Measurements from ENCODE around the gene CXCL14. TPM values are rescaled to one million over a fixed set of nuclear protein-coding genes. Genes with fewer than 3 reads are reported as not detected.

CXCL14 gene
- total RNA-seq, 2 donors from 2014 or later: 17.9 to 49.4 TPM

DNA sequence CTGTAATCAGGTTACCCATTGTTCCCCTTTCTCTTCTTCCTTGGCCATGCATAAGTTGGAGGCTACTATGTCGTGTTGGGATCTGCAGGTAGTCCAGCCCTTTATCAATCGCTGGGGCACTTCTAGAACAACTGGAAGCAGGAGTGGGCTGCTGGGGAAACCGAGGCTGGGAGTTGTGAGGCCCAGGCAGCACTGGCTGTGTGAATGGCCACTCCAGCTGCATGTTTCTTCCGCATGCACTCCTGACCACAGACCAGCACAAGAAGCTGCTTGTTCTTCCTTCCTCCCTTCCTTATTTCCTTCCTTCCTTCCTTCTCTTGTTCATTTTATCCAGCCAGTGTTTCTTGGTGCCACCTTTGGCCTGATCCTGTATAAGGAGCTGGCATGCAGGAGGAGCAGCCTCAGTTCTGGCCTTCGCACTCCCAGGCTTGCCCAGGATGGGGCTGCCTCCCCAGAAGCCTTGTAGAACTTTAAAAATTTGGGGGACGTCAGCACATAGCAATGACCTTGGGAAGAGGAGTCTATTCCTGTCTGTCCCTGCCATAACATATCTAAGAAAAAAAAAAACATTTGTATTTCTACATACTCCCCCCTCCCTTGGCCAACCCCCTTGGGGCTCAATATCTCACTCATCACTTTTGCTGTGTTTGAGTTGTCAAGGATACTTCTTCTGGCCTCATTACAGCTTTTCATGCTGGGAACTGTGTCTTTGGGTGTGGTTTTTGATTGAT lies 20.8 kb upstream of the CXCL14 start:
- 53 to 59% methylated on average over 6 of the region's 6 CpGs for WGBS, 2 donors
- Histone ChIP-seq H3K9me3 (no peaks in the 10 kb centered on the region), H3K4me3 (no peak overlapping the region), H3K27me3 (no peaks in the 10 kb centered on the region), H3K36me3 (replicated peaks in 1 of 2; ENCODE audit: insufficient read depth in 1 of 2, low read depth in 2 of 2) (no peaks in the 10 kb centered on the region), H3K4me1 (no peaks in the 10 kb centered on the region), H3K27ac (no peak overlapping the region)
- TF ChIP-seq, protein P1, sequence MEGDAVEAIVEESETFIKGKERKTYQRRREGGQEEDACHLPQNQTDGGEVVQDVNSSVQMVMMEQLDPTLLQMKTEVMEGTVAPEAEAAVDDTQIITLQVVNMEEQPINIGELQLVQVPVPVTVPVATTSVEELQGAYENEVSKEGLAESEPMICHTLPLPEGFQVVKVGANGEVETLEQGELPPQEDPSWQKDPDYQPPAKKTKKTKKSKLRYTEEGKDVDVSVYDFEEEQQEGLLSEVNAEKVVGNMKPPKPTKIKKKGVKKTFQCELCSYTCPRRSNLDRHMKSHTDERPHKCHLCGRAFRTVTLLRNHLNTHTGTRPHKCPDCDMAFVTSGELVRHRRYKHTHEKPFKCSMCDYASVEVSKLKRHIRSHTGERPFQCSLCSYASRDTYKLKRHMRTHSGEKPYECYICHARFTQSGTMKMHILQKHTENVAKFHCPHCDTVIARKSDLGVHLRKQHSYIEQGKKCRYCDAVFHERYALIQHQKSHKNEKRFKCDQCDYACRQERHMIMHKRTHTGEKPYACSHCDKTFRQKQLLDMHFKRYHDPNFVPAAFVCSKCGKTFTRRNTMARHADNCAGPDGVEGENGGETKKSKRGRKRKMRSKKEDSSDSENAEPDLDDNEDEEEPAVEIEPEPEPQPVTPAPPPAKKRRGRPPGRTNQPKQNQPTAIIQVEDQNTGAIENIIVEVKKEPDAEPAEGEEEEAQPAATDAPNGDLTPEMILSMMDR (IDR thresholded peaks at IDR 0.05): no peak
- TF ChIP-seq POLR2A (IDR thresholded peaks at IDR 0.05): no peak
- no peak for DNase-seq
- intact Hi-C loops (cut with DNase I): no loop called here
- ATAC-seq: no peak

DNA sequence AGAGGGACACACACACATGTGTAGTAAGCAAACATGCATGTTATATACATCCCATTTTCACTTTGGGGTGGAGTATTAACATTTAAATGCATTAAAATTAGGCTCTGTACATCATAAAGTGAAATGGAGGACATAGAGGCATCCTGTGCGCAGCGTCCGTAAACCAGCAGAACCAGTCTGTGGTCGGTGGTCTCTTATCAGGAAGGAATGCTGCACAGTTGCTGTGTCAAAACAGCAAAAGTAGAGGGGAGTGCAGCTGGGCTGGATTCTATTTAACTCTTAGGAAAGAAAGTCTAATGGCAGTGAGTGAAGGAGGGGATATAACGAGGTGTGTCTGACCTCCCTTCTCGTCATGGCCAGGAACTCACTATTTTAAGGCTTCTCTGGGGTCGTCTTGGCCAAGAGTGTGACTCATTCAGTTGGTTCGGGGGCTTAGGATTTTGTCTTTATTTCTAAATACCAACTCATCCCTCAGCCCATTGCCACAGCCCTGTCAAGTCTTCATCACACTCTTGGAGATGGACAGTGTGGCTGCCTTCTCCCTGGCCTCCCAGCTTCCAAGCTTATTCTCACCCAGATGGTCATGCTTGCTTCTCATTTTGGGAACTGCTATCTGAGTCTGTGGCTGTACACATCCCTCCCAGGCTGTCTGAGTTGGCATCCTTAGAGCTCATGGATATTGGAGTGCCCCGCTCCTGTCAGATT lies 20.1 kb upstream of the CXCL14 start:
- DNase-seq: no peak
- TF ChIP-seq, protein P1 (IDR thresholded peaks at IDR 0.05): no peak
- TF ChIP-seq POLR2A (IDR thresholded peaks at IDR 0.05): no peak
- Histone ChIP-seq H3K36me3 (replicated peaks in 1 of 2; ENCODE audit: insufficient read depth in 1 of 2, low read depth in 2 of 2) (no peaks in the 10 kb centered on the region), H3K4me1 (no peaks in the 10 kb centered on the region), H3K27me3 (no peaks in the 10 kb centered on the region), H3K9me3 (no peaks in the 10 kb centered on the region), H3K27ac (no peak overlapping the region), H3K4me3 (no peak overlapping the region)
- 27 to 37% methylated on average over 9 of the region's 9 CpGs for WGBS, 2 donors
- ATAC-seq: no peak
- intact Hi-C loops (cut with DNase I): no loop called here

DNA sequence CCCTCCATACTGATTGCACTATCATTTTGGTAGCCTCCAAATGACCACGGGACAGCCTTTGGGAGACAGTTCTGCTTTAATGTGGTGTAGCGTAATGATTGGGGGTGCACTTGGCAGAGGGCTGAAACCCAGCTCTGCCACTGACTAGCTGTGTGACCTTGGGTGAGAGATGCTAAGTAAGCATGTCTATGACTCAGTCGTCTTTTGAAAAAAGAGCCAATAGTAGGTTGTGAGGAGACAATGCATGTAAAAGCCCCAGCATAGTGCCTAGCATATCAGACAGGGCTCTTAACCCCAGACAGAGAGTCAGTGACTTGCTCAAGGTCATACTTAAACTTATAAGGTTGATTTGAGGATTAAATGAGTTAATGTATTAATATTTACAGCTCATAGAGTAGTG lies 18.0 kb upstream of the CXCL14 start:
- Histone ChIP-seq H3K9me3 (no peaks in the 10 kb centered on the region), H3K4me3 (no peak overlapping the region), H3K36me3 (replicated peaks in 1 of 2; ENCODE audit: insufficient read depth in 1 of 2, low read depth in 2 of 2) (no peaks in the 10 kb centered on the region), H3K4me1 (no peaks in the 10 kb centered on the region), H3K27ac (no peak overlapping the region), H3K27me3 (no peaks in the 10 kb centered on the region)
- WGBS, 2 donors: 70 to 79% methylated on average over 3 of the region's 3 CpGs
- intact Hi-C loops (cut with DNase I): no loop called here
- no peak for ATAC-seq
- TF ChIP-seq, protein P1 (IDR thresholded peaks at IDR 0.05): no peak
- TF ChIP-seq POLR2A (IDR thresholded peaks at IDR 0.05): no peak
- no peak for DNase-seq

DNA sequence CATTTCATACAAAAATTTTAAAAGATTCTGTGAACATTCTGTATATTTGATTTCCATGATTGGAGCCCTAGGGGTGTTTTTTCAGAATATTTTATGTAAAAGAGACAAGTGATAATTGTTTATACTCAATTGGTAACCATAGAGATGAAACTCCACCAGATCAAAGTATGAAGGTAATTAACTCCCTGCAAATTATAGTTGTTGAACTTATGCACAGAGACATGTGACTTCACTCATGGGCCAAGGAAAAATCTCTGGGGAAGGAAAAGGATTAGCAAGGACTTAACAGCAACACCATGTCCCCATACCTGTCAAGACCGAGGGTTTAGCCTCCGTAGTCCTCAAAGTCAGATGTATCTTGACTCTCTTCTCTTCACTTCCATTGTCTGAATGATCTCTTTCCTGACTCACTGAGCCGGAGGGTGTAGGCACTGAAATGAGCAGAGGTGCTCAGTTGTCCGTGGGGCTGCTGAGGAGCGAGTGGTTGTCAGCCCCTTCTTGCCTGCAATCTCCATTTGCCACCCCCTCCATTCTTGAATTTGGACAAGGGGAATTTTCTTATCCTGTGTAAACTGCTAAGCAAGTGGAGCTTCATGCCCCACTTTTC lies 17.5 kb upstream of the CXCL14 start:
- 78 to 81% methylated on average over 5 of the region's 5 CpGs for WGBS, 2 donors
- no peak overlapping the region for H3K4me3 ChIP-seq
- intact Hi-C loops (cut with DNase I): no loop called here
- no peaks in the 10 kb centered on the region for H3K4me1 ChIP-seq
- no peak for ATAC-seq
- no peak for TF ChIP-seq POLR2A (IDR thresholded peaks at IDR 0.05)
- TF ChIP-seq, protein P1 (IDR thresholded peaks at IDR 0.05): no peak
- H3K9me3 ChIP-seq: no peaks in the 10 kb centered on the region
- H3K27ac ChIP-seq: no peak overlapping the region
- no peak for DNase-seq
- no peaks in the 10 kb centered on the region for H3K27me3 ChIP-seq
- no peaks in the 10 kb centered on the region for H3K36me3 ChIP-seq (replicated peaks in 1 of 2; ENCODE audit: insufficient read depth in 1 of 2, low read depth in 2 of 2)
